Esophagus squamous epithelium (tissue), 5 donors: ENCODE measurements around the gene CREB5. TPM values are rescaled to one million over a fixed set of nuclear protein-coding genes. Genes with fewer than 3 reads are reported as not detected.
"Not testable (repeated sequence)": the region's sequence is repeated elsewhere in the genome, so short reads cannot be mapped to it uniquely, and the experiment has no call there.

Experiments used
- DNase-seq: peaks from one replicate; lab custom pipeline; 2025; lab: John Stamatoyannopoulos, UW
- H3K27ac ChIP-seq, 4 donors: fragments of 200-600 bp; sonication (generic); one replicate each; pipeline ENCODE4 v1.5.1; 2016 to 2019; ENCODE audit warnings: mild to moderate bottlenecking in 1 of 4
- H3K27me3 ChIP-seq, 4 donors: fragments of 200-600 bp; sonication (generic); 1 replicate in 3 of 4; 2 replicates in 1 of 4; pipeline versions ENCODE4 v1.5.1 to v1.6.0; 2017 to 2021; ENCODE audit warnings: antibody characterized with exemption in 1 of 4
- H3K36me3 ChIP-seq, 3 donors: fragments of 200-600 bp; sonication (generic); one replicate each; pipeline ENCODE4 v1.5.1; 2016 to 2019
- H3K4me1 ChIP-seq, 3 donors: fragments of 200-600 bp; sonication (generic); one replicate each; pipeline ENCODE4 v1.5.1; 2017 to 2019
- H3K4me3 ChIP-seq, 4 donors: fragments of 200-600 bp; sonication (generic); 1 replicate in 3 of 4; 2 replicates in 1 of 4; pipeline ENCODE4 v1.5.1; 2016 to 2019; ENCODE audit warnings: mild to moderate bottlenecking in 2 of 4, moderate library complexity in 1 of 4
- H3K9me3 ChIP-seq, 3 donors: fragments of 200-600 bp; sonication (generic); one replicate each; pipeline ENCODE4 v1.5.1; 2016 to 2019
- CTCF ChIP-seq, 6 experiments: fragments of 450-650 bp in 4 of 6; fragments of 200-600 bp in 2 of 6; sonication (generic) in 2 of 6; IDR thresholded peaks; one replicate each; pipeline ENCODE4 v1.5.1; 2016 to 2019; ENCODE audit warnings: antibody characterized with exemption in 6 of 6, mild to moderate bottlenecking in 4 of 6, moderate library complexity in 4 of 6
- POLR2A ChIP-seq, 4 donors: fragments of 450-650 bp; IDR thresholded peaks; one replicate each; pipeline ENCODE4 v1.6.1; 2017; ENCODE audit warnings: antibody characterized with exemption in 4 of 4, mild to moderate bottlenecking in 4 of 4, moderate library complexity in 3 of 4
- WGBS, 2 donors: methylation state at CpG; one replicate each; pipeline ENCODE4 v1.1.5; 2018; 5-methylcytosine and 5-hydroxymethylcytosine counted together
- intact Hi-C: fragments of 100-400 bp; cut with DNase I; formaldehyde crosslinking; loops from one replicate; pipeline ENCODE4 v1.15.0; 2022
- total RNA-seq, 4 donors: library from RNA; depleted of rRNA; stranded (reverse); fragments of >200 nt; gene quantifications; one replicate each; pipeline ENCODE4 v1.1.0, GENCODE V29; 2016
- donor health status: DM: yes; HTN: yes; CAD: no.

Gene CREB5
- total RNA-seq, 4 donors from 2014 or later = 0.30 to 5.0 (median 2.2) TPM

DNA sequence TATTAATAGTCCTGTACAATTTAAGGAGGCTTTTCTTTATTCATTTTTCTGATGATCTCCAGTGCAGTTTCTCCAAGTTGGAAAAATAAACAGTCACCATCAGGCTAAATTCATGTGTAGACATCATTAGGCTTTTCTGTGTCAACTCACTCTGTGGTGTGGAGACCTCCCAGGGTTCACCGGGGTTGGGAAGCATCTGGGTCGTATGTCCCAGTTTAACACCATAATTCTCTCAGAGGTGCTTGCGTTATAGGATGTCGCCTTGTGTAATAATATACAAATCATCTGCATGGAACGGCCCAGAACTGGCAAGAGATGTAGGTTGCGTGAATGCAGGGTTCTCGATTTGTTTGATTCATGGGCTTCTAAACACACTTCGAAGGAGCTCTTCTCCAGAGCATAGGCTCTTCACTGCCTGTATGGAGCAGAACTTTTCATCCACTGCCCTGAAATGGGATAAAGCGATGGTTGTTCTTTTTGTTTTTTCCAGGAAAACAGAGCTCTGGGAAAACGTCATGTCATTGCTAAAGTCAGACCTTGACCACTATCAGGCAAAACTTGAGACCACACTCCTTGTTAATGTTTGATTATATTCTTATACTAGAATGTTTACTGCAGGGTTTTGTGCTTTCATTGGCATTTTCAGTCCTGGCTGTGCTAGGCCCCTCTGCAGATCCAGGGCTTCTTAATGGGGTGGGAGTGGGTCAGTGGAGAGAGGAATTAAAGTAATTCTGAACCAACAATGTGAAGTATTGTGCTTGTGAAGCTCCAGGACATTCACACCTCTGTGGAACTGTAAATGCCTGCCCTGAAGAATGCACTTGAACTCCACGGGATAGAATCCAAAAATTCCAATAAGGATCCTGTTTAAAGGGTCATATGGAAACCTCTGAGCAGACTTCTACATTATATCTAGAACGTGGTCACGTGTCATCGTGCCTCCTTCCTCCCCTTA is 373.0 kb downstream of the CREB5 start:
- no peak overlapping the region for H3K4me3 ChIP-seq
- peak overlapping the region in 2 of 4 donors; percentile 38 to 56 for H3K27ac ChIP-seq
- no peak for DNase-seq
- H3K27me3 ChIP-seq = no peaks in the 10 kb centered on the region
- peaks cover 0 to 19% (median 0%) of the 10 kb centered on the region in 3 donors for H3K4me1 ChIP-seq
- H3K36me3 ChIP-seq = no peaks in the 10 kb centered on the region
- WGBS, 2 donors = 86 to 89% methylated on average over 14 of the region's 14 CpGs
- intact Hi-C loops = no loop called here
- no peaks in the 10 kb centered on the region for H3K9me3 ChIP-seq
- TF ChIP-seq POLR2A (IDR thresholded peaks at IDR 0.05) = no peak
- no peak for TF ChIP-seq CTCF (IDR thresholded peaks at IDR 0.05)

- 91 to 95% methylated on average over 4 to 5 of the region's 5 CpGs for WGBS, 2 donors
- H3K36me3 ChIP-seq, intact Hi-C loops: not testable (repeated sequence)
Measured at GRCh38 chr7:28786156-28786555, 373.8 kb downstream of the CREB5 start.

DNA sequence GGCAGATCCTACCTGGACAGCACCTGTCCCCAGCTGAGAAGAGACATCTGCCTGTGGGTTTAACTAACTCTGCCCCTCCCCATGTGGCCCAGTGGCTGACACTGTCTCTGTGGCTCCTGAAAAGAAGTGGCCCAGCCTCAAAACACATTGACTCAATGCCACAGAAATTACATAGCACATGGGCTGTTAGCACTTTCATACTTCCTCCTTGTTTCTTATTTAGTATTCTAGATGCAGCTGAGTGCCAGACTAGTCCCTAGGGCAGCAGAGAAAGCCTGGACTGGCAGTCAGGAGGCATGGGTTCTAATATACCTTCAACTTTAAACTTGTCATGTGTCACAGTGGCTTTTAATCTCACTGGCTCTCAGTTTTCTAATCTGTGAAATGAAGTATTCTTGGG is 374.8 kb downstream of the CREB5 start:
- TF ChIP-seq CTCF (IDR thresholded peaks at IDR 0.05) (no peak), POLR2A (IDR thresholded peaks at IDR 0.05) (no peak)
- H3K9me3 ChIP-seq = no peaks in the 10 kb centered on the region
- DNase-seq = no peak
- H3K36me3 ChIP-seq = no peaks in the 10 kb centered on the region
- no peak overlapping the region for H3K27ac ChIP-seq
- H3K4me1 ChIP-seq = peaks cover 0 to 19% (median 0%) of the 10 kb centered on the region in 3 donors
- no peak overlapping the region for H3K4me3 ChIP-seq
- no peaks in the 10 kb centered on the region for H3K27me3 ChIP-seq
- intact Hi-C loops = no loop called here

More at GRCh38 chr7:28786156-28786555, 373.8 kb downstream of the CREB5 start:
- not testable (repeated sequence) for H3K4me3 ChIP-seq, H3K9me3 ChIP-seq, DNase-seq, H3K27me3 ChIP-seq, H3K27ac ChIP-seq
- peaks cover 0 to 19% (median 0%) of the 10 kb centered on the region in 3 donors for H3K4me1 ChIP-seq

- whole genome bisulfite sequencing, 2 donors = 75 to 76% methylated on average over 4 of the region's 4 CpGs
- TF ChIP-seq CTCF (IDR thresholded peaks at IDR 0.05) = no peak
- TF ChIP-seq POLR2A (IDR thresholded peaks at IDR 0.05) = no peak
- DNase-seq = no peak
Measured at GRCh38 chr7:28790467-28790866, 378.1 kb downstream of the CREB5 start.

DNA sequence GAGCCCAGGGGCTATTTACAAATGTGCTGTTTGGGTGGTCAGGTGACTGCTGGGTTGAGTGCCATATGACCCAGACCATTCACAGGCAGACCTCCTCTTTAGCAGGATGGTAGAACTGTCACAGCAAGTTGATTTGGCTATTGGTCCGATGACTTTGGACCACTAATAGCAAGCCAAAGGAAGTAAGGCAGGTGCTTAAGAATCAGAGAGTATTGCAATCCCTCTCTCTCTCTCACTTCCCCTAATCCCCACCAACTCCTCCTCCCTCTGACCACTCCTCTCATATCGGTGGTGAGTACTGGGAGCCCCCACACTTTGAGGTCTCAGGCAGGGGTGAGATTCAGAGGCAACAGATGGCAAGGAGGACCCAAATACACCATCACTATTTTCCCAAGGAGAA is 380.5 kb downstream of the CREB5 start:
- DNase-seq = no peak
- Histone ChIP-seq H3K36me3 (no peaks in the 10 kb centered on the region), H3K4me3 (no peak overlapping the region), H3K4me1 (no peaks in the 10 kb centered on the region), H3K27ac (no peak overlapping the region), H3K27me3 (no peaks in the 10 kb centered on the region), H3K9me3 (no peaks in the 10 kb centered on the region)
- intact Hi-C loops = no loop called here
- WGBS, 2 donors = 90 to 100% methylated on average over 1 to 2 of the region's 2 CpGs
- TF ChIP-seq POLR2A (IDR thresholded peaks at IDR 0.05) (no peak), CTCF (IDR thresholded peaks at IDR 0.05) (no peak)

More at GRCh38 chr7:28790467-28790866, 378.1 kb downstream of the CREB5 start:
- Histone ChIP-seq H3K27me3 (no peaks in the 10 kb centered on the region), H3K4me3 (no peak overlapping the region), H3K9me3 (no peaks in the 10 kb centered on the region), H3K4me1 (no peaks in the 10 kb centered on the region), H3K36me3 (no peaks in the 10 kb centered on the region), H3K27ac (no peak overlapping the region)
- intact Hi-C loops = no loop called here
